H1 (cell line): ENCODE measurements around the gene KCNT1. TPM values are rescaled to one million over a fixed set of nuclear protein-coding genes. Genes with fewer than 3 reads are reported as not detected.

Experiments
- ATF3 ChIP-seq: IDR thresholded peaks from 2 replicates; pipeline ENCODE4 v1.6.1; 2011; ENCODE audit warnings: low read depth, mild to moderate bottlenecking, low read length; ENCODE audit not compliant: insufficient read depth
- CHD1 ChIP-seq: IDR thresholded peaks from 2 replicates; pipeline ENCODE4 v1.6.1; 2012; ENCODE audit warnings: low read depth, low read length, improper control_type of control experiment
- CHD7 ChIP-seq: fragments of 300-600 bp; sonication (generic); IDR thresholded peaks from 2 replicates; pipeline ENCODE4 v1.7.1; 2012; ENCODE audit warnings: low read length, moderate library complexity, mild to moderate bottlenecking, inconsistent platforms; ENCODE audit not compliant: insufficient replicate concordance
- JUN ChIP-seq: IDR thresholded peaks from 2 replicates; pipeline ENCODE4 v1.6.1; 2011; ENCODE audit warnings: low read depth, mild to moderate bottlenecking, improper control_type of control experiment, low read length
- NRF1 ChIP-seq: IDR thresholded peaks from 2 replicates; pipeline ENCODE4 v1.6.1; 2011; ENCODE audit warnings: mild to moderate bottlenecking, low read depth, low read length, improper control_type of control experiment
- RBBP5 ChIP-seq: IDR thresholded peaks from 2 replicates; pipeline ENCODE4 v1.7.1; 2012; ENCODE audit warnings: low read depth, mild to moderate bottlenecking, inconsistent platforms, low read length, moderate library complexity, borderline replicate concordance
- SP1 ChIP-seq: IDR thresholded peaks from 2 replicates; pipeline ENCODE4 v1.6.1; 2011; ENCODE audit warnings: low read depth, low read length
- TBP ChIP-seq: IDR thresholded peaks from 2 replicates; pipeline ENCODE4 v1.6.1; 2011; ENCODE audit warnings: low read depth, low read length, improper control_type of control experiment
- YY1 ChIP-seq: IDR thresholded peaks from 2 replicates; pipeline ENCODE4 v1.6.1; 2011; ENCODE audit warnings: low read depth, mild to moderate bottlenecking, low read length
- polyA plus RNA-seq, 7 experiments: library from polyadenylated mRNA; depleted of rRNA in 3 of 7; stranded (reverse) in 5 of 7; unstranded in 2 of 7; fragments of >200 nt in 5 of 7; fragments of 200-250 nt in 2 of 7; gene quantifications; 1 replicate in 5 of 7; 2 replicates in 1 of 7; 4 replicates in 1 of 7; pipeline versions ENCODE4 v1.2.1 to v1.2.3, GENCODE V29; 2011 to 2013; ENCODE audit warnings: missing spikeins in 2 of 7, mixed read lengths in 2 of 7
- total RNA-seq: library from RNA; stranded (reverse); fragmentation: NEBNext Ultra II Directional; extraction: Animal tissue kit (Norgen Biotek cat#: 25700); gene quantifications from 2 replicates; pipeline ENCODE4 v1.2.1, GENCODE V29; 2021

KCNT1 gene
- total and polyA plus RNA-seq, 2 of the 8 experiments (the other 6 are each of a cell fraction or from before 2014, with no cell fraction given) = 0.13 to 0.20 TPM

GRCh38 chr9:135801070-135801469 is 99.1 kb downstream of the KCNT1 start (continued):
- TF ChIP-seq CHD7 (no peak), SP1 (no peak), ATF3 (no peak), NRF1 (no peak), TBP (no peak), YY1 (no peak), RBBP5 (no peak), JUN (no peak), CHD1 (no peak)
- TF ChIP-seq, all 59 proteins: peak for 0
